Esophagus muscularis mucosa (tissue), 4 donors: ENCODE data around the gene CARMIL1. TPM values are rescaled to one million over a fixed set of nuclear protein-coding genes. Genes with fewer than 3 reads are reported as not detected.

ENCODE experiments used
- DNase-seq: peaks from one replicate; pipeline ENCODE4 v3.0.0-alpha.2; 2017; ENCODE audit errors: extremely low spot score
- H3K27ac ChIP-seq, 4 donors: fragments of 200-600 bp; sonication (generic); replicated peaks in 1 of 4; 1 replicate in 3 of 4; 2 replicates in 1 of 4; pipeline ENCODE4 v1.5.1; 2016 to 2019; ENCODE audit warnings: mild to moderate bottlenecking in 1 of 4
- H3K27me3 ChIP-seq, 4 donors: fragments of 200-600 bp; sonication (generic); one replicate each; pipeline versions ENCODE4 v1.5.1 to v1.6.0; 2016 to 2019
- H3K36me3 ChIP-seq, 4 donors: fragments of 200-600 bp; sonication (generic); one replicate each; pipeline ENCODE4 v1.5.1; 2016 to 2019
- H3K4me1 ChIP-seq, 4 donors: fragments of 200-600 bp; sonication (generic); one replicate each; pipeline ENCODE4 v1.5.1; 2016 to 2019
- H3K4me3 ChIP-seq, 4 donors: fragments of 200-600 bp; sonication (generic); 1 replicate in 2 of 4; 2 replicates in 2 of 4; pipeline ENCODE4 v1.5.1; 2016 to 2019; ENCODE audit warnings: mild to moderate bottlenecking in 4 of 4, moderate library complexity in 1 of 4
- H3K9me3 ChIP-seq, 4 donors: fragments of 200-600 bp; sonication (generic); 1 replicate in 3 of 4; 2 replicates in 1 of 4; pipeline ENCODE4 v1.5.1; 2016 to 2019
- EP300 ChIP-seq: sonication (generic); formaldehyde crosslinking; IDR thresholded peaks from one replicate; pipeline ENCODE4 v1.6.1; 2017; ENCODE audit warnings: antibody characterized with exemption
- POLR2A ChIP-seq: fragments of 450-650 bp; IDR thresholded peaks from one replicate; pipeline ENCODE4 v1.6.1; 2017; ENCODE audit warnings: antibody characterized with exemption, moderate library complexity, mild to moderate bottlenecking, low read depth
- POLR2AphosphoS5 ChIP-seq, 2 donors: sonication (generic); formaldehyde crosslinking; IDR thresholded peaks; one replicate each; pipeline ENCODE4 v1.6.1; 2017; ENCODE audit warnings: antibody characterized with exemption in 2 of 2
- WGBS: methylation state at CpG from one replicate; pipeline ENCODE4 v1.1.5; 2018; 5-methylcytosine and 5-hydroxymethylcytosine counted together
- intact Hi-C: fragments of 100-400 bp; cut with DNase I; formaldehyde crosslinking; loops from one replicate; pipeline ENCODE4 v1.15.1; 2023
- total RNA-seq, 4 donors: library from RNA; depleted of rRNA; stranded (reverse); fragments of >200 nt; gene quantifications; one replicate each; pipeline versions ENCODE4 v1.1.0 to v1.2.1, GENCODE V29; 2016
- TF ChIP-seq, protein P1 (sequence below), 3 experiments: fragments of 200-600 bp in 2 of 3; fragments of 450-650 bp in 1 of 3; sonication (generic) in 2 of 3; IDR thresholded peaks; one replicate each; pipeline ENCODE4 v1.5.1; 2017 to 2019; ENCODE audit warnings: antibody characterized with exemption in 3 of 3, mild to moderate bottlenecking in 2 of 3, moderate library complexity in 1 of 3

CARMIL1 gene
- total RNA-seq, 4 donors from 2014 or later, result 10.0 to 12.1 (median 11.1) TPM

DNA sequence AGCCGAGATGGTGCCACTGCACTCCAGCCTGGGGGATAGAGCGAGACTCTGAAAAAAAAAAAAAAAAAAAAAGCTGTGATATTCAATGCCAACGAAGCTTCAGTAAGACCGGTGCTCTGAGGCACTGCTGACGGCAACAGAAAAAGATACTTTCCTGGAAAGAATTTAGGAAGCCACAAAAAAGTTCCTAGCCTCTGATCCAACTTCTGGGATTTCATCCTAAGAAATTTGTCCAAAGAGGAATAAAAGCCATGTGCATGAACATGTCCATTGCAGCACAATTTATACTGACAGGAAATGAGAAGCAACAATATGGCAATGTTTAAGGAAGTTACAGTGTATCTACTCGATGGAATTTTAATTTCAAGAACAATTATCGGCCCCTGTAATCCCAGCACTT is 24.5 kb upstream of the CARMIL1 start:
- no peaks in the 10 kb centered on the region for H3K9me3 ChIP-seq
- no peaks in the 10 kb centered on the region for H3K27me3 ChIP-seq
- no peaks in the 10 kb centered on the region for H3K36me3 ChIP-seq
- no peak overlapping the region for H3K27ac ChIP-seq
- intact Hi-C loops, result no loop called here
- no peak overlapping the region for H3K4me3 ChIP-seq
- TF ChIP-seq POLR2A (no peak), EP300 (no peak), POLR2AphosphoS5 (IDR thresholded peaks at IDR 0.05) (no peak)
- TF ChIP-seq, protein P1, sequence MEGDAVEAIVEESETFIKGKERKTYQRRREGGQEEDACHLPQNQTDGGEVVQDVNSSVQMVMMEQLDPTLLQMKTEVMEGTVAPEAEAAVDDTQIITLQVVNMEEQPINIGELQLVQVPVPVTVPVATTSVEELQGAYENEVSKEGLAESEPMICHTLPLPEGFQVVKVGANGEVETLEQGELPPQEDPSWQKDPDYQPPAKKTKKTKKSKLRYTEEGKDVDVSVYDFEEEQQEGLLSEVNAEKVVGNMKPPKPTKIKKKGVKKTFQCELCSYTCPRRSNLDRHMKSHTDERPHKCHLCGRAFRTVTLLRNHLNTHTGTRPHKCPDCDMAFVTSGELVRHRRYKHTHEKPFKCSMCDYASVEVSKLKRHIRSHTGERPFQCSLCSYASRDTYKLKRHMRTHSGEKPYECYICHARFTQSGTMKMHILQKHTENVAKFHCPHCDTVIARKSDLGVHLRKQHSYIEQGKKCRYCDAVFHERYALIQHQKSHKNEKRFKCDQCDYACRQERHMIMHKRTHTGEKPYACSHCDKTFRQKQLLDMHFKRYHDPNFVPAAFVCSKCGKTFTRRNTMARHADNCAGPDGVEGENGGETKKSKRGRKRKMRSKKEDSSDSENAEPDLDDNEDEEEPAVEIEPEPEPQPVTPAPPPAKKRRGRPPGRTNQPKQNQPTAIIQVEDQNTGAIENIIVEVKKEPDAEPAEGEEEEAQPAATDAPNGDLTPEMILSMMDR (IDR thresholded peaks at IDR 0.05), result no peak
- WGBS, result 81% methylated on average over 7 of the region's 7 CpGs
- H3K4me1 ChIP-seq, result no peaks in the 10 kb centered on the region
- DNase-seq, result no peak

- no peak overlapping the region for H3K27ac ChIP-seq
- H3K4me3 ChIP-seq, result no peak overlapping the region
- H3K9me3 ChIP-seq, result no peaks in the 10 kb centered on the region
- H3K27me3 ChIP-seq, result no peaks in the 10 kb centered on the region
- H3K36me3 ChIP-seq, result no peaks in the 10 kb centered on the region
- no peaks in the 10 kb centered on the region for H3K4me1 ChIP-seq
- intact Hi-C loops, result no loop called here
- no peak for DNase-seq
- TF ChIP-seq EP300, result no peak
- no peak for TF ChIP-seq POLR2AphosphoS5 (IDR thresholded peaks at IDR 0.05)
- TF ChIP-seq POLR2A, result no peak
- TF ChIP-seq, protein P1 (IDR thresholded peaks at IDR 0.05), result no peak
- 69% methylated on average over 7 of the region's 7 CpGs for WGBS
These were observed 21.4 kb upstream of the CARMIL1 start for GRCh38 chr6:25257686-25258348.

DNA sequence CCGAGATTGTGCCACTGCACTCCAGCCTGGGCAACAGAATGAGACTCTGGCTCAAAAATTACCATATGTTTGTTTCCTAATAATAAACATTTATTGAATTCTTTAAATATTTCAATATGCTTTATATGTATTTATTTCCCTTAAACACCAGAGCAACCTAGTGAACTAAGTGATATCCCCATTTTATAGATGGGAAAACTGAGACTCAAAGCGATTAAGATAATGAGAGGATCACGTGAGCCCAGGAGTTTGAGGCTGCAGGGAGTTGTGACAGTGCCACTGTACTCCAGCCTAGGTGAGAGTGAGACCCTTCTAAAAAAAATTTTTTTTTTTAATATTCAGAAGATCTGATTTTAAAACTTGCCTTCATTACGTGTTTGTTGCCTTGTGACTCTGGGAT is 19.4 kb upstream of the CARMIL1 start:
- WGBS, result 91% methylated on average over 4 of the region's 4 CpGs
- Histone ChIP-seq H3K27ac (no peak overlapping the region), H3K9me3 (no peaks in the 10 kb centered on the region), H3K36me3 (no peaks in the 10 kb centered on the region), H3K4me1 (no peaks in the 10 kb centered on the region), H3K27me3 (no peaks in the 10 kb centered on the region), H3K4me3 (no peak overlapping the region)
- no peak for DNase-seq
- intact Hi-C loops, result no loop called here
- TF ChIP-seq POLR2AphosphoS5 (IDR thresholded peaks at IDR 0.05) (no peak), EP300 (no peak), POLR2A (no peak)
- TF ChIP-seq, protein P1 (IDR thresholded peaks at IDR 0.05), result no peak

DNA sequence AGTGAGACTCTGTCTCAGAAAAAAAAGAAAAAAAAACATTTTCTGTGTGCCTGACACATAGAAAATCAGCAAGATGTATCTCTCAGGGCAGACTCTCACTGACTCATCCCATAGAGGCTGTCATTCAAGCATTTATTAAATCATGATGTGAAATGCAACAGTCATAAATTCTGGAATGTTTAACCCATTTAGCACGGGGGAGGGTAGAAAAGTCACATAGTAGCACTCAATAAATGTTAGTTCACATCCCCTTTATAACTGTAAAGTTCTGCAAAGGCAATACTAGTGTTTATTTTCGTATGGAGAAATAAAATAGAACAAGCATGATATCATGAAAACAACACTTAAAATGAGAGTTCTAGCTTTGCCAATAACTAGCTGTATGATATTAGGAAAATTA is 15.5 kb upstream of the CARMIL1 start:
- no peaks in the 10 kb centered on the region for H3K27me3 ChIP-seq
- intact Hi-C loops, result no loop called here

More for the DNA sequence above, 15.5 kb upstream of the CARMIL1 start:
- no peak overlapping the region for H3K27ac ChIP-seq
- 65% methylated on average over 2 of the region's 2 CpGs for WGBS
- no peaks in the 10 kb centered on the region for H3K4me1 ChIP-seq
- no peaks in the 10 kb centered on the region for H3K9me3 ChIP-seq
- no peak for DNase-seq
- H3K4me3 ChIP-seq, result no peak overlapping the region
- TF ChIP-seq, protein P1 (IDR thresholded peaks at IDR 0.05), result no peak
- no peak for TF ChIP-seq POLR2A
- no peak for TF ChIP-seq EP300
- TF ChIP-seq POLR2AphosphoS5 (IDR thresholded peaks at IDR 0.05), result no peak
- no peaks in the 10 kb centered on the region for H3K36me3 ChIP-seq
